ENCODE data around the gene GPBP1.
"Not testable (repeated sequence)": the region's sequence is repeated elsewhere in the genome, so short reads cannot be mapped to it uniquely, and the experiment has no call there.

Gene GPBP1

DNA sequence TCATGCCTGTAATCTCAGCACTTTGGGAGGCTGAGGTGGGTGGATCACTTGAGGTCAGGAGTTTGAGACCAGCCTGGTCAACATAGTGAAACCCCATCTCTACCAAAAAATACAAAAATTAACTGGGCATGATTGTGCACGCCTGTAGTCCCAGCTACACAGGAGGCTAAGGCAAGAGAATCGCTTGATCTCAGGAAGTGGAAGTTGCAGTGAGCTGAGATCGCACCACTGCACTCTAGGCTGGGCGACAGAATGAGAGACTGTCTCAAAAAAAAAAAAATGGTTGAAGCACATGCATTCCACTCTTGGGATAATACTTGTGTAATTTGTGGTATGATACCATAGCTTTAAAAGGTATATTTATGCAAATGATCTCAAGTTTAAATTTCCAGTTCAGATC, 14.1 kb downstream of the GPBP1 start:
- CTCF ChIA-PET, result interaction anchor here (0.5 to 1.4 kb wide), 3 partner anchors 13 to 292 kb away, joined by 4 to 8 read pairs (median 4); no protein-coding TSS in a partner anchor
- H3K27ac Mint-ChIP-seq, result peak overlapping the region; percentile 71
- H3K4me1 Mint-ChIP-seq, result peaks cover 81% of the 10 kb centered on the region
- not testable (repeated sequence) for H3K27me3 Mint-ChIP-seq, H3K9me3 Mint-ChIP-seq
- DNase-seq, result peak; percentile 50
- peaks cover 52% of the 10 kb centered on the region for H3K36me3 Mint-ChIP-seq
- H3K4me3 Mint-ChIP-seq, result peak overlapping the region; percentile 25

DNA sequence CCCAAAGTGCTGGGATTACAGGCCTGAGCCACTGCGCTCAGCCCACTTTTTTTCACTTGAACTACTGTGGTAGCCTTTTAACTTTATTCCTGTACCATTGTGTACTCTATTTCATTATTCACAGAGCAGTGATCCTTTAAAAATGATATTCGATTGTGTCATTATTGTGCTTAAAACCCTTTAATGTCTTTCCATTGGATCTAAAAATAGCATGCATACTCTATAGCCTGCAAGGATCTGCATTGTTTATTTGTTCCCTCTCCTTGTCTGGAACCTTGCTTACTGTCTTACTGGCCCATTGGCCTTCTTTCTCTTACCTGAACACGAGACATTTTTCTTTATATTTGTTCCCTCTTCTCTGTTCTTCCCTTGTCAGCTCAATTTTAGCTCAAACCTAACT, 15.7 kb downstream of the GPBP1 start:
- CTCF ChIA-PET, result interaction anchor here (0.8 kb wide), 1 partner anchor 31 kb away, joined by 3 read pairs; no protein-coding TSS in a partner anchor
- H3K36me3 Mint-ChIP-seq, result peaks cover 52% of the 10 kb centered on the region
- H3K27ac Mint-ChIP-seq, result no peak overlapping the region
- no peak overlapping the region for H3K4me3 Mint-ChIP-seq
- H3K4me1 Mint-ChIP-seq, result peaks cover 87% of the 10 kb centered on the region
- no peak for DNase-seq
- no peaks in the 10 kb centered on the region for H3K27me3 Mint-ChIP-seq
- H3K9me3 Mint-ChIP-seq, result peaks cover under 1% of the 10 kb centered on the region

DNA sequence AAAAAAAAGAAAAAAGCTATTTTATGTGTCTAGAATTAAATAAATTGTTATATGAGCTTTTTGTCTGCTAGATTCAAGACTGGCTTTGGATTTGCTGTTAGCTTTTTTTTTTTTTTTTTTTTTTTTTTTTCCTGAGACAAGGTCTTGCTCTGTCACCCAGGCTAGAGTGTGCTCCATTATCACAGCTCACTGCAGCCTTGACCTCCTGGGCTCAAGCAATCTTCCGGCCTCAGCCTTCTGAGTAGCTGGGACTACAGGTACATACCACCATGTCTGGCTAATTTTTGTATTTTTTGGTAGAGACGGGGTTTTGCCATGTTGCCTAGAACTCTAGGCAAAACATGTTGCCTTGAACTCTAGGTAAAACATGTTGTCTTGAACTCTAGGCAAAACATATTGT, 16.7 kb downstream of the GPBP1 start:
- Mint-ChIP-seq H3K27ac (no peak overlapping the region), H3K36me3 (peaks cover 56% of the 10 kb centered on the region), H3K4me1 (peaks cover 89% of the 10 kb centered on the region), H3K27me3 (no peaks in the 10 kb centered on the region), H3K4me3 (no peak overlapping the region), H3K9me3 (peaks cover 2% of the 10 kb centered on the region)
- CTCF ChIA-PET, result no interaction called here
- no peak for DNase-seq

DNA sequence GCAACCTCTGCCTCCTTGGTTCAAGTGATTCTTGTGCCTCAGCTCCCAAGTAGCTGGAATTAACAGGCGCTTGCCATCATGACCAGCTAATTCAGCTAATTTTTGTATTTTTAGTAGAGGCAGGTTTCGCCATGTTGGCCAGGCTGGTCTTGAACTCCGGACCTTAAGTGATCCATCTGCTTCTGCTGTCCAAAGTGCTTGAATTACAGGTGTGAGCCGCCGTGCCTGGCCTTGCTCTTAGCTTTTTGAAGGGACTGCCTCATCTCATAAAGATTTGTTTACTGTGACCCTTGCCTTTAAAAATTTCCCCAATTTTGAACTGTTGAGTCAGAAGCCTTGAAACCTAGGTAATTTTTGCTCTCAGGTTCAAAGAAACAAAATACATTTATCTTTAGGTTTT, 17.3 kb downstream of the GPBP1 start:
- H3K36me3 Mint-ChIP-seq, result peaks cover 56% of the 10 kb centered on the region

DNA sequence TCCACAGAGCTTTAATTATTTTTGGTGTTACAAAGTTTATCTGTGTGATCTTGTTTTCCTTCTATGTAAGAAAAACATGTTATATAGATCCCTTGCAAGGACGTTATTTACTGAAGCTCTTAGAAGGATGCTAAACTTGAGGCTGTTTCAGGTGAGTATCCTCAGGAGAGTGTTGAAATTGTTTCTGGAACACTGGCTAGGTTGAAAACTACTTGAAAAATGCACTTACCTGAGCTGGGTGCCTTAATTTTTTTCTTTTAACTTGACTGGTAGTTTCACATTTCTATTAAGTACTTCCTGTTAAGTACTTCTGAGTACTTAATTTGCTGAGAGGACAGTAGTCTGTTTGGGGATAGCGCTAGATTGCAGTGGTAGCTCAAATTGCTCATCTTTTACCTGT, 18.1 kb downstream of the GPBP1 start:
- H3K9me3 Mint-ChIP-seq, result peaks cover 2% of the 10 kb centered on the region
- DNase-seq, result no peak
- CTCF ChIA-PET, result interaction anchor here (1.0 kb wide), 1 partner anchor 13 kb away, joined by 3 read pairs; no protein-coding TSS in a partner anchor
- no peaks in the 10 kb centered on the region for H3K27me3 Mint-ChIP-seq
- H3K36me3 Mint-ChIP-seq, result peaks cover 52% of the 10 kb centered on the region
- no peak overlapping the region for H3K4me3 Mint-ChIP-seq
- H3K27ac Mint-ChIP-seq, result no peak overlapping the region
- H3K4me1 Mint-ChIP-seq, result peaks cover 79% of the 10 kb centered on the region

More for the DNA sequence above, 17.3 kb downstream of the GPBP1 start:
- CTCF ChIA-PET, result no interaction called here
- Mint-ChIP-seq H3K27me3 (no peaks in the 10 kb centered on the region), H3K4me1 (peaks cover 85% of the 10 kb centered on the region), H3K9me3 (peaks cover 2% of the 10 kb centered on the region), H3K27ac (no peak overlapping the region), H3K4me3 (no peak overlapping the region)
- DNase-seq, result no peak

DNA sequence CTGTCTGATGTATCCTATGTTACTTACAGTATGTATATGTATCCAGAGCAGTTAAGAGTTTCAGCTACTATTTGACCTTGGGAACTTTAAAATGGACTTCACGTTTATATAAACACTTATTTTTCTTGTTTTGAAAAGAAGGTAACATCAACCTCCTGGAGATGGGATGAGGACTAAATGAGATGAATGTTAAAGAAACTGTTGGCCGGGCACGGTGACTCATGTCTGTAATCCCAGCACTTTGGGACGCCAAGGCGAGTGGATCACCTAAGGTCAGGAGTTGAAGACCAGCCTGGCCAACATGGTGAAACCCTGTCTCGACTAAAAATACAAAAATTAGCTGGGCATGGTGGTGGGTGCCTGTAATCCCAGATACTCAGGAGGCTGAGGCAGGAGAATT, 19.0 kb downstream of the GPBP1 start:
- DNase-seq, H3K4me3 Mint-ChIP-seq, CTCF ChIA-PET, H3K9me3 Mint-ChIP-seq, H3K27me3 Mint-ChIP-seq: not testable (repeated sequence)
- Mint-ChIP-seq H3K36me3 (peaks cover 54% of the 10 kb centered on the region), H3K4me1 (peaks cover 75% of the 10 kb centered on the region), H3K27ac (peak overlapping the region; percentile 88)

DNA sequence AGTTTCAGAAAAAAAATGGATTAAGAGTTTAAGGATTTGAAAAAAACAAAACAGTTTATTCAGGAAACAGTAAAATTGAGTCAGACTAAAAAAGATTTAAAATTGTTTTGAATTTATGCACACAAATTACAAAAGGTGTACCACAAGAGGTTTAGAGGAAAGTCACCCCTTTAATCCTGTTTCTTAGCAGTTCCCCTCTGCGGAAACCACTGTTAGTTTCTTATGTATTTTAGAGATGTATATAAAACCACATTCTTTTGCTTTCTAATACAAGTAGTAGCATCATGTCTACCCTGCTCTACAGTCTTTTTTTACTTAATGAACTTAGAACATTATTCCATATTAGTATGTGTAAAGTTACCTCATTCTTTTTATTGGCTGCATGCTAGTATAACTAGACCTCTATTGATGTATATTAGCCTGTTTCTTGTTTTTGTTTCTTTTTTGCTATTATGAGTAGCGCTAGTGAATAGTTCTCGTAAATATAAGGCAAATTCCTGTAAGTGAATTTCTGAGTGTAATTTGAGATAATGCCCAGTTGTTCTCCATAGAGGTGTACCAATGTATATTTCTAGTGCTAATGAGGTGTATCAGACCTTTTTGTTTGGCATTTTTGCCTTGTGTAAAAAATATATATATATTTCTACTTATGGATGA, 20.0 kb downstream of the GPBP1 start:
- Mint-ChIP-seq H3K27me3 (no peaks in the 10 kb centered on the region), H3K9me3 (peaks cover 2% of the 10 kb centered on the region), H3K4me1 (peaks cover 74% of the 10 kb centered on the region), H3K27ac (peak overlapping the region; percentile 88), H3K36me3 (peaks cover 52% of the 10 kb centered on the region), H3K4me3 (peak overlapping the region; percentile 38)
- no peak for DNase-seq
- CTCF ChIA-PET, result no interaction called here

DNA sequence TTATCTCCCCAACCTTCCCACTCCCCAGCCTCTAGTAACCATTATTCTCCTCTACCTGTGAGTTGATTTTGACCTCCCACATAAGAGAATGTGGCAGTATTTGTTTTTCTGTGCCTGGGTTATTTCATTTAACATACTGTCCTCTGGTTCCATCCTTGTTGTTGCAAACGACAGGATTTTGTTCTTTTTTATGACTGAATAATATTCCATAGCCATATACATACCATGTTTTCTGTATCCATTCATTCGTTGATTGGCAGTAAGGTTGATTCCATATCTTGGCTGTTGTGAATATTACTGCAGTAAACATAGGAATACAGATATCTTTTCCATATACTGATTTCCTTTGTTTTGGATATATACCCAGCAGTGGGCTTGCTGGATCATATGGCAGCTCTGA, 20.8 kb downstream of the GPBP1 start:
- Mint-ChIP-seq H3K27me3 (no peaks in the 10 kb centered on the region), H3K9me3 (peaks cover 2% of the 10 kb centered on the region), H3K4me1 (peaks cover 74% of the 10 kb centered on the region), H3K27ac (no peak overlapping the region), H3K36me3 (peaks cover 54% of the 10 kb centered on the region), H3K4me3 (no peak overlapping the region)
- no peak for DNase-seq
- CTCF ChIA-PET, result no interaction called here

DNA sequence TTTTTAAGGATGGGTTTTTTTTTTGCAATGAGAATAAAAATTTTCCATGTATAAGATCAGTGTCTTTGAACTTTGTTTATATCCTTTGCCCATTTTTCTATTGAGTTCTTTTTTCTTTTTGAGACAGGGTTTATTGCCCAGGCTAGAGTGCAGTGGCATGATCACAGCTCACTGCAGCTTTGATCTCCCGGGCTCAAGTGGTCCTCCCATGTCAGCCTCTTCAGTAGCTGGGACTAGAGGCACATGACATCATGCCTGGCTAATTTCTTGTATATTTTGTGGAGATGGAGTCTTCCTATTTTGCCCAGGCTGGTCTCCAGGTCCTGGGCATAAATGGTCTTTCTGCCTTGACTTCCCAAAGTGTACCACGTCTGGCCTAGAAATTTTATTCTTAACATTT, 21.2 kb downstream of the GPBP1 start:
- no peak for DNase-seq
- Mint-ChIP-seq H3K36me3 (peaks cover 52% of the 10 kb centered on the region), H3K27me3 (no peaks in the 10 kb centered on the region), H3K4me1 (peaks cover 74% of the 10 kb centered on the region), H3K4me3 (no peak overlapping the region), H3K27ac (no peak overlapping the region), H3K9me3 (peaks cover 2% of the 10 kb centered on the region)
- CTCF ChIA-PET, result no interaction called here

DNA sequence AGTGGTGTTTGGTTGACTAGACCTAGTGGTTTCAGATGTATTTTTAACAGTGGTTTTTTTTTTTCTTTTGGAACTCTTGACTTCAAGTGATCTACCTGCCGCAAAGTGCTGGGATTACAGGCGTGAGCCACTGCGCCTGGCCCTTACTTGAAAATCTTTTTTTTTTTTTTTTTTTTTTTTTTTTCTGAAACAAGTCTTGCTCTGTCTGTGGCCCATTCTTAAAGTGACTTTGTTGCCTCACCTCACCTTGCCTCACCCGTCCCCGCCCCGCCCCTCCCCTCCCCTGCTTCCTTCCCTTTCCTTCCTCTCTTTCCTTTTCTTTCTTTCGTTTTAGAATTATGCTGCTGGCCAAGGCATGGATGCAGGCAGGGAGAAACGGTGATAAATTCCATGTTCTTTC, 26.0 kb downstream of the GPBP1 start:
- Mint-ChIP-seq H3K4me1 (peaks cover 49% of the 10 kb centered on the region), H3K27me3 (no peaks in the 10 kb centered on the region), H3K9me3 (no peaks in the 10 kb centered on the region), H3K4me3 (no peak overlapping the region), H3K27ac (peak overlapping the region; percentile 9), H3K36me3 (peaks cover 36% of the 10 kb centered on the region)
- CTCF ChIA-PET, result no interaction called here
- DNase-seq, result peak; percentile 44

DNA sequence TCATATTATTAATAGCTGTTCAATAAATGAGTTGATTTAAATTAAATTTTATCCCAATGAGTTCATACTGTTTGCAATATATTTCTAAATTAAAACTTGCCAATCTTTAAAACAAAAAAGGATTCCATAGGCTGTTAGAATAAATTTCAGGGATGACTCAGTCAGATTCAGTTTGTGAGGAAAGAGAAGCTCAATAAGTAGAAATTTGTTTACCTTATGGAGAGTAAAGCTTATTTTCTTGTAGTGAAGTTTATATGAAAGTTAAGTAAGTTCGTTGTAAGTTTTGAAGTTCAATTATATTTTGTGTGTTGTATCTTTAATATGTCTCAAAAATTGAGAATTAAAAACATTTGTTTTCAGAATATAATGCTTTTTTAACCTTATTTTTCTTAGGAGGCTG, 29.0 kb downstream of the GPBP1 start:
- H3K4me3 Mint-ChIP-seq, result no peak overlapping the region
- H3K36me3 Mint-ChIP-seq, result peaks cover 31% of the 10 kb centered on the region
- no peaks in the 10 kb centered on the region for H3K27me3 Mint-ChIP-seq
- H3K4me1 Mint-ChIP-seq, result peaks cover 48% of the 10 kb centered on the region
- CTCF ChIA-PET, result no interaction called here
- no peaks in the 10 kb centered on the region for H3K9me3 Mint-ChIP-seq
- H3K27ac Mint-ChIP-seq, result no peak overlapping the region
- DNase-seq, result no peak

DNA sequence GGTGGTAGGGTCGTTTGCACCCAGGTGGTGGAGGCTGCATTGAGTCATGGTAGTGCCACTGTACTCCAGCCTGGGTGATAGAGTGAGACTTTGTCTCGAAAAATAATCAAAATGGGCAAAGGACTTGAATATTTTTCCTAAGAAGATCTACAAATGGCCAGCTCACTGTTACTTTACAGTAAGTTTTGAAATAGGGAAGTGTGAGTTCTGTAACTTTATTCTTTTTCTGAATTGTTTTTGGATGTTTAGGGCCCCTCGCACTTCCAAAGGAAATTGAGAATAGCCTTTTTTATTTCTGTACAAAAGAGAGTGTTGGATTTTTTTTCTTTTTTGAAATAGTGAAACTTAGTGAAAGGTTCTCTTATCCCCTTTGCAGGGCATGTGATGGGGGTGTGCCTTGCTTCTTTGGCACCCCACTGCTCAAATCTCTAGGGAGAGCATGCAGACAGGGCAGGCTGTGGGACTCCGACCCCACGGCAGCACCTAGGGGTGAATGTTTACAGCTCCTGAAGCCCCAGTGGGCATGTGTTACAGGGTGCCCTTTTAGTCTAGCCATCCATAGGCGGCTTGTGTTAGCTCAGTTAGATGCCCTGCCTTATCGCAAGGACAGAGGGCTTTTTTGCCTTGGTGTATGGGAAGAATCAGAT, 33.3 kb downstream of the GPBP1 start:
- CTCF ChIA-PET, result interaction anchor here (1.5 to 1.6 kb wide), 2 partner anchors 9 to 307 kb away, joined by 4 read pairs; no protein-coding TSS in a partner anchor
- no peaks in the 10 kb centered on the region for H3K9me3 Mint-ChIP-seq
- H3K4me1 Mint-ChIP-seq, result peaks cover 42% of the 10 kb centered on the region
- H3K27ac Mint-ChIP-seq, result no peak overlapping the region
- H3K27me3 Mint-ChIP-seq, result no peaks in the 10 kb centered on the region
- peaks cover 28% of the 10 kb centered on the region for H3K36me3 Mint-ChIP-seq
- no peak for DNase-seq
- no peak overlapping the region for H3K4me3 Mint-ChIP-seq

DNA sequence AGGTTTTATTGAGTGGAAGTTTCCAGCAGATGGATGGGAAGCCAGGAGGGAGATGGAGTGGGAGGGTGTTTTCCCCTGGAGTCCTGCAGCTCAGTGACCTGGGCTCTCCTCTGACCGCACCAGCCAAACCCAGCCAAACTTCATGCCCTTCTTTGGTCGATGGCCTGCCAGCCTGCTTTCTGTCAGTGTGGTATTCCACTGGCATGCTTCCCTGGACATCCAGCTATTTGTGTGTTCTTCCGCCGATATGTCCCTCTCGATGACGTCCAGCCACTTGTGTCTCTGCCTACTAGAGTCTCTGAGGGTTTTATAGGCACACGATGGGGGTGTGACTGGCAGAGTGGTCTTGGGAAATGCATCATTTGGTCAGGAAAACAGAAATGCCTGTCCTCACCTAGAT, 33.8 kb downstream of the GPBP1 start:
- no peaks in the 10 kb centered on the region for H3K27me3 Mint-ChIP-seq
- CTCF ChIA-PET, result interaction anchor here (1.6 kb wide), 1 partner anchor 307 kb away, joined by 4 read pairs; no protein-coding TSS in a partner anchor
- DNase-seq, result no peak
- peaks cover 42% of the 10 kb centered on the region for H3K4me1 Mint-ChIP-seq
- H3K4me3 Mint-ChIP-seq, result no peak overlapping the region
- no peak overlapping the region for H3K27ac Mint-ChIP-seq
- peaks cover 28% of the 10 kb centered on the region for H3K36me3 Mint-ChIP-seq
- no peaks in the 10 kb centered on the region for H3K9me3 Mint-ChIP-seq

DNA sequence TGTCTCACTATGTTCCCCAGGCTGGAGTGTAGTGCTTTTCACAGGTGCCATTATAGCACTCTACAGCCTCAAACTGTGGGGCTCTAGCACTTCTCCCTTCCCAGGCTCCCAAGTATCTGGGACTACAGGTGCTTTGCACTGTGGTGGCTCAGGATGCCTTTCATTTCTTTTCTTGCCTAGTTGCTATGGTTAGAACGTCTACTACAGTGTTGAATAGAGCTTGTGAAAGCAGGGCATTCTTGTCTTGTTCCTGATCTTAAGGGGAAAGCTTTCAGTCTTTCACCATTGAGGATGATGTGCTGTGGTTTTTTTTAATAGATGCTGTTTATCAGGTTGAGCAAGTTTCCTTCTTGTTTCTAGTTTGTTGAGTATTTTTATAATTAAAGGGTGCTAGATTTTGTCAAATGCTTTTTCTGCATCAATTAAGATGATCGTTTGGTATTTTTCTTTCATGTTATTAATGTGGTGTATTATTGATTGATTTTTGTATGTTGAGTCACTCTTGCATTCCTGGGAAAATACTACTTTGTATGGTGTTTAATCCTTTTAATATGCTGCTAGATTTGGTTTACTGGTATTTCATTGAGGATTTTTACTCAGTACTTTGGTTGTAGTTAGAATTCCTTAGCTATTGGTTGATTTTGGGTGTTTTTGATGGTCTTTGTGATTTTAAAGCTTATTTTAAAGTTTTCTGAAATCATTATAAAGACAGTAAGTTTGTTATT, 35.6 kb downstream of the GPBP1 start:
- DNase-seq, result no peak
- CTCF ChIA-PET, result interaction anchor here (0.8 to 1.9 kb wide), 2 partner anchors 10 to 106 kb away, joined by 3 to 7 read pairs; no protein-coding TSS in a partner anchor
- H3K27ac Mint-ChIP-seq, result no peak overlapping the region
- H3K36me3 Mint-ChIP-seq, result peaks cover 29% of the 10 kb centered on the region
- no peak overlapping the region for H3K4me3 Mint-ChIP-seq
- no peaks in the 10 kb centered on the region for H3K9me3 Mint-ChIP-seq
- no peaks in the 10 kb centered on the region for H3K27me3 Mint-ChIP-seq
- H3K4me1 Mint-ChIP-seq, result peaks cover 39% of the 10 kb centered on the region
